Measurements from ENCODE around the gene BICRA.
"Not testable (repeated sequence)": the region's sequence is repeated elsewhere in the genome, so short reads cannot be mapped to it uniquely, and the experiment has no call there.

BICRA gene

GRCh38 chr19:47631681-47632446, 22.9 kb downstream of the BICRA start:
- DNase-seq = no peak

- DNase-seq = peak; percentile 8
These were observed 24.6 kb downstream of the BICRA start for GRCh38 chr19:47633517-47633916.

DNA sequence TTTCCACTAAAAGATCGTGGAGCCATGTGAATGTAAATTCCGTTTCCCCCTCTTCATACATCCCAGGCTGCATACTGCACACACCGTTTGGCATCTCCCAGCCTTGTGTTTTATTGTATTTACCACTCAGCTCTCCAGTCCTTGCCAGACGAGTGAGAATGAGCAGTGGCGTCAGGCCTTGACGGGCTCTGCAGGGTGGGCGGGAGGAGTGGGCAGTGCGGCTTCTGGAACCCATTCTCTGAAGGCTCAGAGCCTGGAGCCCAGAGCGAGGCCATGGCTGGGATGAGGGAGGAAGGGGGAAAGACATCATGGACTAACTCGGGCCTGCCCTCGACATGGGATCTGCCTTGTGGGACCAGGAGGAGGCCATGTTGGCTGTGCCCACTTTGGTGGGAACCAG, 25.1 kb downstream of the BICRA start:
- no peak for DNase-seq

DNA sequence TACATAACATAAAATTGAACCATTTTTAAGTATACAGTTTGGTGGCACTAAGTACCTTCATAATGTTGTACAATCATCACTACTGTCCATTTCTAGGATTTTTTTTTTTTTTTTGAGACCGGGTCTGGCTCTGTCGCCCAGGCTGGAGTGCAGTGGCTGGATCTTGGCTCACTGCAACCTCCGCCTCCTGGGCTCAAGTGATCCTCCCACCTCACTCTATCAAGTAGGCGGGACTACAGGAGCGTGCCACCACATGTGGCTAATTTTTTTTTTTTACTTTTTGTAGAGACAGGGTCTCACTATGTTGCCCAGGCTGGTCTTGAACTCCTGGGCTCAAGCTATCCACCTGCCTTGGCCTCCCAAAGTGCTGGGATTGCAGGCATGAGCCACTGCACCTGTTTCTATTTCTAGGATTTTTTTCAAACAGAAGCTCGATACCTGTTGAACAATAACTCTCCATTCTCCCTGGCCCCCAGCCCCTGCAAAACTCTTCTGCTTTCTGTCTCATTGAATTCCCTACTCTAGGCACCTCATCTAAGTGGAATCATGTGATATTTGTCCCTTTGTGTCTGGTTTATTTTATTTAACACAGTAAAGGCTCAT, 26.3 kb downstream of the BICRA start:
- DNase-seq = not testable (repeated sequence)

DNA sequence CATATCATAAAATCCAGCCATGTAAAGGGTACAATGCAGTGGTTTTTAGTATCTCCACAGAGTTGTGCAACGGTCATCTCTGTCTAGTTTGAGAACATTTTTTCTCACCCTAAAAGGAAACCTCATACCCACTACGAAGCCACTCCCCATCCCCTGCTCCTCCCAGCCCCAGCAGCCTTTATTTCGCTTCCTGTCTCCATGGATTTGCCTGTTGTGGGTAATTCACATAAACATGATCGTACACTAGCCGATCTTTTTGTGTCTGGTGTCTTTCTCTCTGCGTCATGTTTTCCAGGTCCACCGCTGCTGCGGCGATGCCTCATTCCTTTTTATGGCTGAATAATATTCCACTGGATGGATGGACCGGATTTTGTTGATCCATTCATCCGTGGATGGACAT, 28.6 kb downstream of the BICRA start:
- no peak for DNase-seq

DNA sequence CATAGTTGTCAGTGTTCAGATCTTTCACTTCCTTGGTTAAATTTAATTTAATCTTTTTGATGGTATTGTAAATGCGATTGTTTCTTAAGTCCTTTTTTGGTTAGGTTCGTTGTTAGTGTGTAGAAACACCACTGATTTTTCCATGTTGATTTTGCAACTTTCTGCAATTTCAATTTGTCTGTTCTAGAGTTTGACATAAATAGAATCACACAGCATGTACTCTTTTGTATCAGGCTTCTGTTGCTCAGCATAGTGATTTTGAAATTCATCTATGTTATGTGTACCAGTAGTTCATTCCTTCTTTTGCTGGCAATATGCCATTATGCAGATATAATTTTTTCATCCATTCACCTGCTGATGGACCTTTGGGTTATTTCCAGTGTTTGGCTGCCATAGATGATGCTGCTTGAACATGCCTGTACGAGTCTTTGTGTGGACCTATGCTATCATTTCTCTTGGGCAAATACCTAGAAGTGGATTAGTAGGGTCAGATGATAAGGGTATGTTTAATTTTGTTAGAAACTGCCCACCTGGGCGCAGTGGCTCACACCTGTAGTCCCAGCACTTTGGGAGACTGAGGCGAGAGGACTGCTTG, 33.1 kb downstream of the BICRA start:
- no peak for DNase-seq

- DNase-seq = no peak
These were observed 34.3 kb downstream of the BICRA start for GRCh38 chr19:47643281-47643680.

- no peak for DNase-seq
These were observed 35.3 kb downstream of the BICRA start for GRCh38 chr19:47644199-47644598.

DNA sequence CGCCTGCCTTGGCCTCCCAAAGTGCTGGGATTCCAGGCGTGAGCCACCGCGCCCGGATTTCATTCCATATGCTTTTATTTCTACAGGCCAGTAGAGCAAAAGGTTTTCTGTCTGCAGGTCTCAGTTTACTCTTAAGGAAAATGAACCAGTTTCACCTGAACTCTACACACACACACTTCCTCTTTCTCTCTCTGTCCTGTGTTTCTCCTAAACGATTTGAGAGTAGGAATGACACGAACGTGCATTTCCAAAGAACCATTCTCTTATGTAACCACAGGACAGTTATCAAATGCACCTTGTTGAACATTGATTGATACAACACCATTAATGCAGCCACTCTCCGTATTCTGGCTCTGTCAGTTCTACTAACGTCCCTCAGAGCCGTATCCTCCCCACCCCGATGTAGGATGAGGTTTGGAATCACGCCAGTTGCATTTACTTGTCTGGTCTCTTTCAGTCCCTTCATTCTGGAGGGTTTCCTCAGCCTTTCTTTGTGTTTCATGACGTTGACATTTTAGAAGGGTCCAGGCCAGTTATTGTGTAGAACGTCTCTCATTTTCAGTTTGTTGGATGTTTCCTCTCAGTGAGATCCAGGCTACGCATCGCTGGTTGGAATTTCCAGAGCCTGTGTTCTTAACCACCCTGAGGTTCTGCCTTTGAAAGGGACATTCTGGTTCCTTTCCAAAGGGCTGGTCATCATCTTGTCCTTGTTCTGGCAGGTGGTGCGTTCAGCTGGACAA, 36.0 kb downstream of the BICRA start:
- DNase-seq = no peak

DNA sequence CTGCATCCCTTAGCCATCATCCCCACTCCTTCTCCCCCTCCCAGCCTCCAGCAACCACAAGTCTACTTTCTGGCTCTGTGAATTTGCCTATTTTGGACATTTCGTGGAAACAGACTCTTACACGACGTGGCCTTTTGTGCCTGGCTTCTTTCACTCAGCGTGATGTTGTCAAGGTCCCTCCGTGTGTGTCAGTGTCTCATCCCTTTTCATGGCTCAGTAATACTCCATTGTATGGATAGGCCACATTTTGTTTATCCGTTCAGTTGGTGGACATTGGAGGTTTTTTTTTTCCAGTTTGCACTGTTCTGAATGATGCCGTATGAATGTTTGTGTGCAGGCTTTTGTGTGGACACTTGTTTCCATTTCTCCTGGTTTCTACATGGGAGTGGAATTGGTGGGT, 38.0 kb downstream of the BICRA start:
- no peak for DNase-seq

GRCh38 chr19:47649588-47649987, 40.7 kb downstream of the BICRA start:
- DNase-seq = no peak

DNA sequence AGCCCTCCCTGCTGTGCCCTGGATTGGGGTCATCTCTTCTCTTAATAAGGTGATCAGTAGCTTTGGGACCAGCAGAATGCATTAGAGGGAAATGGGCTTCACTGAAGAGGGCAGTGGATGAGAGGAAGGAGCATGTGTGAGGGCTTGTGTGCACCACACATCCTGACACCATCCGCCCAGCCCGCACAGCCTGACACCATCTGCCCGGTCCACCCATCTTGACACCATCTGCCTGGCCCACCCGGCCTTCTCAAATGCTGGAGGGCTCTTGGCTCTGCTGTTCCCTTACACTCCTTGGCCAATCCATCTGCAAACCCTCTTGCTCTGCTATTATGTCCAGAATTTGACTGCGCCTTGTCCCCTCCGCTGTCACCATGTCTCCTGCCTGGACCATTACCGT, 41.8 kb downstream of the BICRA start:
- DNase-seq = no peak

- DNase-seq = no peak
These were observed 42.2 kb downstream of the BICRA start for GRCh38 chr19:47651132-47651531.

DNA sequence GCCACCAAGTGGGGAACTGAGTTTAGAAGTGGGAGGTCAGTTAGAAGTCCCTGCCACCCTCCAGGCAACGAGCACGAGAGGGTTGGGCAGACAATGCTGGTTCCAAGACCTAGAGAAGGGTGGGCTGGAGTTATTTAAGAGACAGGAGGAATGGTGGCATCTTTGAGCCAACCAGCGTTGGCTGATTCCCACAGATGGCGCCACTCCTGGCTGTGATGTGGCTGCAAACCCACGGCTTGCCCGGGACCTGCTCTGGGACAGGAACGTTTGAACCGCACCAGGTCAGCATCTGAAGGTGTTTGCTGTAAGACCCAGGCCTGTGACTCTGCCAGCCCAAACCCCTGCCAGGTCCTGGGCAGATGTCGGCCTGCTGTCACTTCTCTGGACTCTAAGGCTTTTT, 42.8 kb downstream of the BICRA start:
- no peak for DNase-seq

DNA sequence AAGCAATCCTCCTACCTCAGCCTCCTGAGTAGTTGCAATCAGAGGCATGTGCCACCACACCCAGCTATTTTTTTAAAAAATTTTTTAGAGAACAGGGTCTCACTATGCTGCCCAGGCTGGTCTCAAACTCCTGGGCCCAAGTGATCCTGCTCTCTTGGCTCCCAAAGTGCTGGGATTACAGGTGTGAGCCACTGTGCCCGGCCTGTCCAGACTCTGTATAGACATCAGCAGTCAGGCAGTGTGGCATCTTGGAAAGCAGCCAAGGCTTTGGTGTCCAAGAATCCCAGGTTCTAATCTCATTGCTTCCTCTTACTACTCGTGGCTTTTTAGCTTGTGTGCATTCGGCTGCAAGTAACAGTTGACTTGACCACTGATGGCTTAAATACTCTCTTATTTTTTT, 43.4 kb downstream of the BICRA start:
- DNase-seq = no peak

DNA sequence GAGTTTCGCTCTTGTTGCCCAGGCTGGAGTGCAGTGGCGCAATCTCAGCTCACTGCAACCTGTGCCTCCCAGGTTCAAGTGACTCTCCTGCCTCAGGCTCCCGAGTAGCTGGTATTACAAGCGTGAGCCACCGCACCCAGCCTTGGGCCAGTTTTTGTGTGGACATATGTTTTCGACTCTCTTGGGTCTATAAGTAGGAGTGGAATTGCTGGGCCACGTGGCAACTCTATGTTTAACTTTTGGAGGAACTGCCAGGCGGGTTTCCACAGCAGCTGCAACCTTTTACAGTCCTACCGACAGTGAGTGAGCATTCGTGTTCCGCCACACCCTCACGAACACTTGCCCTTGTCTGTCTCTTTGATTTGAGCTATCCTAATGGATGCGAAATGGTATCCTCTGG, 44.9 kb downstream of the BICRA start:
- DNase-seq = no peak

- no peak for DNase-seq
These were observed 48.8 kb downstream of the BICRA start for GRCh38 chr19:47657719-47658118.

DNA sequence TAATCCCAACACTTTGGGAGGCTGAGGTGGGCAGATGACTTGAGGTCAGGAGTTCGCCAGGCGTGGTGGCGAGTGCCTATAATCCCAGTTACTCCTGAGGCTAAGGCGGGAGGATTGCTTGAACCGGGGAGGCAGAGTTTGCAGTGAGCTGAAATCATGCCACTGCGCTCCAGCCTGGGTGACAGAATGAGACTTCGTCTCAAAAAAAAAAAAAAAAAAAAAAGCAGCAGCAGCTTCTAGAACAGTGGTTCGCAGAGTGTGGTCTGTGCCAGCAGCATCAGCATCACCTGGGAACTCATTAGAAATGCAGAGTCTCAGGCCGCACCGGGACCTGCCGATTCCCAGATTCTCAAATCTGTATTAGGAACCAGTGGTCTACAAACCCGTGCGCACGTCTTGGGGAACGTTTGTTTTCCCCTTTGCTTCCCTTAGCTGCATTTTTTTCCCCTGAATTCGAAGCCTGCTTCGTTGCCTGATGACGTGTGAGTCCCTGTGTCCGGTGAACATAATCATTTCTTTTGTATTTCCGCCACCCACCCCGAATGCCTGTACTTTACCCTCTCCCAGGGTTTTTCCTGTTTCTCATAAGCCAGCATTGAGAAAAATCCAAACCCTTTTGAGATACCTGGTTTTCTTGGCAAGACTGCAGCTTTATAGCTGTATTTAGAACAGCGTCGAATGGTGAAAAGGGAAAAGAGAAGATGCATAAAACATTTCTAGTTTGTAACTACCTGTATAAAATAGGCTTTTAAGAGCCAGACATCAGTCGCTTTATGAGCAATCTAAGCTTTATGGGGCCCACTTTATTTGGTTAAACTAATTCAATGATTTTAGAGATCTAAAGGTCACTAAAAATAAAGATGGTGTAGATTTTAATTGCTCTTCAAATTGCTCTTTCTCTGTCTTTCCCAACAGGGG, 49.8 kb downstream of the BICRA start:
- DNase-seq = no peak

GRCh38 chr19:47660435-47660832, 51.5 kb downstream of the BICRA start:
- no peak for DNase-seq

DNA sequence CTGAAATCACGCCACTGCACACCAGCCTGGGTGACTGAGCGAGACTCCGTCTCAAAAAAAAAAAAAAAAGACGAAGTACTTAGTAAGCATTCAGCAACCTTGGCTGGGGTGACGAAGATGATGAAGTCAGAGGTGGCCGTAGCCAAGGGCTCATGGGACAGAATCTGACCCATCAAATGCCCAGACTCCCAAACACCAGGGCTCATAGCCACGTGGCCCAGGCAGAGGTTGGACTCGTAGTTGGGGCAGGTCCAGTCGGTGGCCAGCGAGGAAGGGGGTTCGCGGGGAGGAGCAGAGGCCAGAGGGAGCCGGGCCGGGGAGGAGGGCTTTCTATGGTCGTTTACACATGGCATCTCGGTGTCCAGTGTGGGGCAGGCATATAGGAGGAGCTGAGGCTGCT, 52.2 kb downstream of the BICRA start:
- DNase-seq = no peak

- DNase-seq = no peak
These were observed 52.7 kb downstream of the BICRA start for GRCh38 chr19:47661611-47662010.

DNA sequence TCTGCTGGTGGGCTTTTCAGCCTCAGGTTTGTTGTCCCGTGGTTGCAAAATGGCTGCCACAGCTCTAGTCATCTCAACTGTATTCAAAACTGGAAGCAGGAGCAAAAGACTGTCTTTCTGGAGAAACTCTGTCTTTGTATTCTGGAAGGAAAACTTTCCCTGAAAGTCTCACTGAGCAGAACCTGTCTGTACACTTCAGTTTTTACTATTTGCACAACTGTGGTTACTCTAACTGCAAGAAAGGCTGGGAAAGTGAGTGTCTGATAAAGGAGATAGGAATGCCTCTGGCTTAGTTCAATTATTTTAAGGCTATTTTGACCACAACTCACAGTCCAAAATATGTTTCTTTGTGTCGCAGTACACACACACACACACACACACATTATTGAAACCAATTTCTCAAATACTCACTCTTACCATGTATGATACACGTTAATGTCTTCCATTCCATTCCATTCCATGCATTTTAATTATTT, 54.5 kb downstream of the BICRA start:
- no peak for DNase-seq
